Erythroblast (primary cell): ENCODE measurements around the gene ITPR1.

Experiments
- DNase-seq, 2 experiments: peaks; one replicate each; lab custom pipeline; 2025; lab: John Stamatoyannopoulos, UW
- GATA1 ChIP-seq: IDR thresholded peaks from 2 replicates; pipeline ENCODE4 v1.6.1; 2011; ENCODE audit warnings: low read depth, mild to moderate bottlenecking, control low read depth, low read length, moderate library complexity
- POLR2A ChIP-seq: IDR thresholded peaks from 2 replicates; pipeline ENCODE4 v1.6.1; 2011; ENCODE audit warnings: mild to moderate bottlenecking, low read length

Gene ITPR1

GRCh38 chr3:4674216-4674615 lies 181.1 kb downstream of the ITPR1 start:
- no peak for TF ChIP-seq POLR2A
- TF ChIP-seq GATA1, result no peak
- no peak for DNase-seq

- no peak for DNase-seq
- no peak for TF ChIP-seq GATA1
- no peak for TF ChIP-seq POLR2A
These were observed 182.6 kb downstream of the ITPR1 start for GRCh38 chr3:4675704-4676103.

GRCh38 chr3:4678320-4678719 lies 185.2 kb downstream of the ITPR1 start:
- no peak for DNase-seq
- TF ChIP-seq POLR2A (no peak), GATA1 (no peak)

GRCh38 chr3:4680227-4680691 lies 187.1 kb downstream of the ITPR1 start:
- no peak for TF ChIP-seq POLR2A
- TF ChIP-seq GATA1, result no peak

GRCh38 chr3:4680871-4681300 lies 187.7 kb downstream of the ITPR1 start:
- no peak for TF ChIP-seq GATA1
- no peak for TF ChIP-seq POLR2A

More at GRCh38 chr3:4680227-4680691, 187.1 kb downstream of the ITPR1 start:
- DNase-seq, result no peak

GRCh38 chr3:4681301-4681700 lies 188.2 kb downstream of the ITPR1 start:
- no peak for DNase-seq
- TF ChIP-seq GATA1, result no peak
- TF ChIP-seq POLR2A, result no peak

More at GRCh38 chr3:4680871-4681300, 187.7 kb downstream of the ITPR1 start:
- DNase-seq, result no peak

- no peak for DNase-seq
- no peak for TF ChIP-seq GATA1
- TF ChIP-seq POLR2A, result no peak
These were observed 191.0 kb downstream of the ITPR1 start for GRCh38 chr3:4684117-4684516.

- TF ChIP-seq GATA1, result no peak
- no peak for TF ChIP-seq POLR2A
- DNase-seq, result no peak
These were observed 191.8 kb downstream of the ITPR1 start for GRCh38 chr3:4684976-4685375.

- TF ChIP-seq GATA1 (no peak), POLR2A (no peak)
- DNase-seq, result no peak
These were observed 192.7 kb downstream of the ITPR1 start for GRCh38 chr3:4685673-4686345.

- no peak for DNase-seq
- TF ChIP-seq POLR2A (no peak), GATA1 (no peak)
These were observed 193.5 kb downstream of the ITPR1 start for GRCh38 chr3:4686619-4687018.

- DNase-seq, result no peak
- TF ChIP-seq POLR2A, result no peak
- no peak for TF ChIP-seq GATA1
These were observed 194.0 kb downstream of the ITPR1 start for GRCh38 chr3:4687167-4687566.

- TF ChIP-seq POLR2A, result no peak
- no peak for TF ChIP-seq GATA1
- DNase-seq, result no peak
These were observed 194.4 kb downstream of the ITPR1 start for GRCh38 chr3:4687596-4687995.

GRCh38 chr3:4688411-4688810 lies 195.3 kb downstream of the ITPR1 start:
- no peak for DNase-seq
- TF ChIP-seq GATA1 (no peak), POLR2A (no peak)

GRCh38 chr3:4689021-4689420 lies 195.9 kb downstream of the ITPR1 start:
- TF ChIP-seq GATA1 (no peak), POLR2A (no peak)
- no peak for DNase-seq

- no peak for TF ChIP-seq POLR2A
- DNase-seq, result no peak
These were observed 197.1 kb downstream of the ITPR1 start for GRCh38 chr3:4690277-4690676.

- TF ChIP-seq GATA1 (no peak), POLR2A (no peak)
- no peak for DNase-seq
These were observed 200.5 kb downstream of the ITPR1 start for GRCh38 chr3:4693620-4694019.
